Measurements from ENCODE around the gene KCP. TPM values are rescaled to one million over a fixed set of nuclear protein-coding genes. Genes with fewer than 3 reads are reported as not detected.

The KCP gene
- total RNA-seq, 1 experiment from 2014 or later = 1.6 TPM

DNA sequence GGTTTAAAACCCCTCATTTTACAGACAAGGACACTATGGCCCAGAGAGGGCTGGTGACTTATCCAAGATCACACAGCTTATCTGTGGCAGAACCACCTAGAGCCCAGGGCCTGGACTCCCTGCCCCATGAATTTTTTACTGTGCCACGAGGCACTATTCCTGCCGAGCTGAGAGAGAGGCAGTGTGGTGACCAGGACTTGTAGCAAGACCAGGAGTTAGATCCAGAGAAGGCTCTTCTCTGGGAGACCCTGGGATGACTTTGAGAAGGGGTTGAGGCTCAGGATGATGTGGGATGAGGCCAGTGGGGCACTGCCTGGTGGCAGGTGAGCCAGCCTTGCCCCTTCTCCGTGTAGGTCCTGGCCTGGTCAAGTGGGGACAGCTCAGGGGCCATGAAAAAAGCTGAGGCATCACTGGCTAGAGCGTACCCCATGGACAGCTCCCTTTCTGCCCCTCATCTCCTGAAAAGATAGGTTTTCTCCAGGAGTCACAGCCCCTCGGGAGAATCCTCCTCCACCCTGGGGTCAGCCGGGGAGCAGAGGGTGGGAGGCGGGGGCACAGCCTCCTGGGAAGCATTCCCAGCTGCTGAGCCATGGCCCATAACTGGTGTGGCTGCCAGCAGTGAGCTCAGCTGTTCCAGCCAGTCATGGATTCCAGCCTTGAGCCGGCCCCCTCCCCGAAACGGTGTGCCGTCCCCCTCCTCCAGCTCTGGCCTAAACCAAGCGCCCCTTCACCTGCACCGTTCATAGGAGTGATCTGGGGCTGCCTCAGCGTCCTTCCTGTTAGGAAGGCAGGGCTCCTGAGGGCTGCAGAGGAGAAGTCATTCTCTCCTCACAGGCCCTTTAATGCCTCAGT is 74.5 kb downstream of the KCP start:
- peaks cover 0 to 13% of the 10 kb centered on the region in 2 experiments; a peak in 1 of 4 replicates for H3K36me3 ChIP-seq (ENCODE audit: control insufficient read depth in 1 of 2, insufficient read depth in 2 of 2, low read length in 2 of 2)
- POLR2A ChIA-PET = no interaction called here
- H3K4me3 ChIP-seq (replicated peaks in 1 of 2; ENCODE audit: low read depth in 1 of 2, low read length in 2 of 2) = no peak overlapping the region
- DNase-seq (ENCODE audit: low read depth, low spot score) (no peak), ATAC-seq (no peak)
- no peaks in the 10 kb centered on the region for H4K20me1 ChIP-seq (ENCODE audit: insufficient read depth)
- CTCF ChIA-PET = no interaction called here
- no peaks in the 10 kb centered on the region for H3K9me2 ChIP-seq (ENCODE audit: insufficient read depth)
- no peaks in the 10 kb centered on the region for H3K9me3 ChIP-seq (ENCODE audit: control insufficient read depth in 1 of 2, insufficient read depth in 1 of 2, low read depth in 1 of 2, low read length in 2 of 2)
- BruUV-seq (replicated peaks) = no TSS peak
- intact Hi-C loops (cut with micrococcal nuclease) = no loop called here
- RAD21 ChIA-PET (ENCODE audit: low non-redundant PET in 1 of 2, low total read pairs in 2 of 2, uncharacterized antibody in 2 of 2, unreplicated experiment in 2 of 2) = no interaction called here
- no peaks in the 10 kb centered on the region for H3K27me3 ChIP-seq (ENCODE audit: insufficient read depth, low read length)
- no peak overlapping the region for H3K9ac ChIP-seq (ENCODE audit: low read length)
- no peak overlapping the region for H3K27ac ChIP-seq (ENCODE audit: low read depth, low read length)
- peaks cover 2 to 31% of the 10 kb centered on the region in 2 experiments; a peak in 3 of 4 replicates for H3K4me1 ChIP-seq (ENCODE audit: control insufficient read depth in 1 of 2, insufficient read depth in 2 of 2, low read length in 2 of 2)
- peaks cover 14% of the 10 kb centered on the region; the same call in 1 of the 2 replicates for H3K79me2 ChIP-seq (ENCODE audit: insufficient read depth, low read length)
- H3K4me2 ChIP-seq (ENCODE audit: low read length) = no peak overlapping the region
- no peak for TF ChIP-seq POLR2AphosphoS5 (IDR thresholded peaks at IDR 0.05; ENCODE audit: low read depth, low read length)
- TF ChIP-seq CBX3 (IDR thresholded peaks at IDR 0.05; ENCODE audit: low read depth) = no peak
- TF ChIP-seq, protein P1, sequence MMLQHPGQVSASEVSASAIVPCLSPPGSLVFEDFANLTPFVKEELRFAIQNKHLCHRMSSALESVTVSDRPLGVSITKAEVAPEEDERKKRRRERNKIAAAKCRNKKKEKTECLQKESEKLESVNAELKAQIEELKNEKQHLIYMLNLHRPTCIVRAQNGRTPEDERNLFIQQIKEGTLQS (IDR thresholded peaks at IDR 0.05) = no peak
- no peak for TF ChIP-seq POLR2A (IDR thresholded peaks at IDR 0.05; ENCODE audit: borderline replicate concordance, extremely low read depth, insufficient read depth, insufficient read length)
- no peak for TF ChIP-seq EZH2phosphoT487 (IDR thresholded peaks at IDR 0.05; ENCODE audit: borderline replicate concordance)
- TF ChIP-seq FOSL1 (IDR thresholded peaks at IDR 0.05; ENCODE audit: low read depth) = no peak
- no peak for TF ChIP-seq SIN3A (IDR thresholded peaks at IDR 0.05; ENCODE audit: low read depth)
- no peak for TF ChIP-seq ELF1 (IDR thresholded peaks at IDR 0.05; ENCODE audit: borderline replicate concordance, low read depth)
- TF ChIP-seq EZH2 (IDR thresholded peaks at IDR 0.05) = no peak
- TF ChIP-seq MAX (IDR thresholded peaks at IDR 0.05) = no peak
- no peak for TF ChIP-seq SRF (IDR thresholded peaks at IDR 0.05; ENCODE audit: low read depth)
- no peak for TF ChIP-seq CEBPB (IDR thresholded peaks at IDR 0.05; ENCODE audit: low read depth)
- no peak for TF ChIP-seq TCF7L2 (IDR thresholded peaks at IDR 0.05; ENCODE audit: borderline replicate concordance, extremely low read depth, insufficient read depth, insufficient read length)
- no peak for TF ChIP-seq ZFX (IDR thresholded peaks at IDR 0.05)
- TF ChIP-seq SP1 (IDR thresholded peaks at IDR 0.05; ENCODE audit: low read depth) = no peak
- no peak for TF ChIP-seq YY1 (IDR thresholded peaks at IDR 0.05; ENCODE audit: extremely low read depth, insufficient replicate concordance, low read depth, low read length)
- TF ChIP-seq RAD21 (IDR thresholded peaks at IDR 0.05; ENCODE audit: low read depth) = no peak
- TF ChIP-seq ZBTB33 (IDR thresholded peaks at IDR 0.05; ENCODE audit: extremely low read depth, insufficient replicate concordance, low read length) = no peak
- H2AFZ ChIP-seq (ENCODE audit: low read depth, low read length, poor library complexity, severe bottlenecking) = no peak overlapping the region

All from HCT116 (cell line).